GM18498 (cell line): ENCODE data around the gene AK4.

Experiments used
- ATAC-seq: cut with Tn5 transposase; IDR thresholded peaks from one replicate; pipeline ENCODE4 v1.9.1; 2021; ENCODE audit warnings: mild to moderate bottlenecking, moderate library complexity; ENCODE audit not compliant: unreplicated experiment

Gene AK4

DNA sequence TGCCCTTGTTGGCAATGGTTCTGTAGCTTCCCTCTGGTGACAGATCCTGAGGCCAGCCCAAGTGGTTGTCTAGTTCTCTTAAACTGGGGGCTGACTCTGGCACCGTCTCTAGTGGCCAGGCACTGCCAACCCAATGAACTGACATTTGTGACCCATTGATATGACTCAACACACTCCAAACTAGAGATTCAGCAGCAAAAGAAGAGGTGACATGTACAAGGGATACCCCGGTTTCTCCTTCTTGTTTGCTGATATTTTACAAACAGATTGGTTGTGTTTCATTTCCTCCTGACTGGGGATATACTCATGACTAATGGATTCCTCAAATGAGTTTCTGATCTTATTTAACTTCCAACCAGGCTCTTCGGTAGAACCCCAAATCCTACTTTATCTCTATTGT, 95.5 kb downstream of the AK4 start:
- ATAC-seq, result no peak

DNA sequence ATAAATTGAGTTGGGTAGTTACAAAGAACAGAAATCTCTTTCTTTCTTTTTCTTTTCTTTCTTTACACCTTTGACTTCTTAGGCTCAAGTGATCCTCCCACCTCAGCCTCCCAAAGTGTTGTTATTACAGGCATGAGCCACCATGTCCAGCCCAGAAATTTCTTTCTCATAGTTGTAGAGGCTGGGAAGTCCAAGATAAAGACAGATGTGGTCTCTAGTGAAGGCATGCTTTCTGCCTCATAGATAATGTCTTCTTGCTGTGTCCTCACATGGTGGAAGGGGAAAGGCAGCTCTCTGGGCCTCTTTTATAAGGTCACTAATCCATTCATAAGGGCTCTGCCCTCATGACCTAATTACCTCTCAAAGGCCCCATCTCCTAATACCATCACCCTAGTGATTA, 97.3 kb downstream of the AK4 start:
- ATAC-seq, result no peak

DNA sequence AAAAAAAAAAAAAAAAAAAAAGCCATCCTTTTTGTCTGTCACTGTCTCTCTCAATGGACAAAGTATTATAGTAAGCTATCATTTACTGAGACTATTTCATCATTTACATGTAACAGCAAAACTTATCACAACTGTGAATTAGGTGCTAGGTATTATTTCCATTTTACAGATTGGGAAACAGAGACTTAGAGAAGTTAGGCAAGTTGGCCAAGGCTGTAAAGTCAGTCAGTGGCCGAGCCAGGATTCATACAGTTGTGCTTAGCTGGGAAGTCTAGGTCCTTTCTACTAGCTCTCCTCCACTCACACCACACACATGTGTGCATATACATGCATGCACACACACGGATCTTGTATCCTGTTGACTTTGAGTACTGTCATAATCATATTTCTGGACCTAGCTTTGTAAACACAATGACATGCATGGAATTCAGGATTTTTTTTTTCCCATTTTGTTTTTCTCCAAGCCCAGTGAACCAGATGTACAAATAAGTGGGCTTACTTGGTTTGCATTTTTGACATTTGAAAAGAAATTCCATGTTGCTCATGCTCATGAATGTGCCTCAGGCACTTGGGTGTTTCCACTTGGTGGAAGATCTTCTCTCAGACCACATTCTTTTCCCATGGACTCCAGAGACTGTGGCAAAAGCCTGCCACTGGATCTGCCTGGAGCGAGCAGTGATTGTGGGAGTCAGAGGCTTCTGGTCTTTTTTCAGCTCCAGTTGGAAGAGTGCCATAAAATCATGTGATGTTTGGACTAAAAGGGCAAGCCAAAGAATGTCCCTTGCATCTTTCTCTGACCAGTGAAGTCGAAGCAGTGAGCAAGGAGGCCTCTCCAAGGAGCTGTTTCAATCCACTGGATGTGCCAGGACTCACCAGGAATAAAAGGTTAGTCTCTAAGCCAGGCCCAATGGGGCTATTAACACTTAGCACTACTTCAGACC, 99.7 kb downstream of the AK4 start:
- no peak for ATAC-seq

DNA sequence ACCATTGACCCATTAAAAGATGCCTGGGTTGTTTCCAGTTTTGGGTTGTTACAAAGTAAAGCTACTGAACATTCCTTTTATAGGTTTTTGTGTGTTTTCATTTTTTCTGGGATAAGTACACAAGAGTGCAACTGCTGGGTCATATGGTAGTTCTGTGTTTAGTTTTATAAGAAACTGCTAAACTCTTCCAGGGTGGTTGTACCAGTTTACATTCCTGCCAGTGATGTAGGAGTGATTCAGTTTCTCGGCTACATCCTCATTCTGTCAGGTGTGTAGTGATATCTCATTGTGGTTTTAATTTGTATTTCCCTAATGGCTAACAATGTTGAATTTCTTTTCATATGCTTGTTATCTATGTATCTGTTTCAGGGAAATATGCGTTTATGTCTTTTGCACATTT, 102.8 kb downstream of the AK4 start:
- no peak for ATAC-seq

DNA sequence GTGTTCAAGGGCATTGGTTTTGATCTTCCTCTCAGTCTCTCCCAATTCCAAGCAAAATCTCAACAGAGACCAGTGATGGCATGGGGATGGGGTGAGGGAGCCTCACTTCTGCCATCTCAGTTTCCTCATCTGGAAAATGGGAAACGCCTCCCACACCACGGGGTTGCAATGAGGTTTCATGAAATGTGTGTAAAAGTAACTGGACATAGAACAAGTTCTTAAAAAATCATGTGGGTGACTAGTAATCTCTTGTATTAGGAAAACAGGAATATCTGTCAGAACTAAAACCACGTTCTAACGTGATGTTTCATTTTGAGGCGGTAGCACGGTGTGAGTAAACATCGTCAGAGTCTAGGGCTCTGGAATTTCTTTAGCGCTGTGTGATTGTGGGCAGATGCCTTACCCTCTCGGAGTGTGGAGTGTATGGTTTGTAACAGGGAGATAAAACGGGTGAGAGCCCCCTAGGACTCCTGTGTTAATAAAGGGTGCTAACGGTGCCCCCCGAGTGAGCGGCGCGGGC, 105.9 kb downstream of the AK4 start:
- peak; percentile 37 for ATAC-seq

DNA sequence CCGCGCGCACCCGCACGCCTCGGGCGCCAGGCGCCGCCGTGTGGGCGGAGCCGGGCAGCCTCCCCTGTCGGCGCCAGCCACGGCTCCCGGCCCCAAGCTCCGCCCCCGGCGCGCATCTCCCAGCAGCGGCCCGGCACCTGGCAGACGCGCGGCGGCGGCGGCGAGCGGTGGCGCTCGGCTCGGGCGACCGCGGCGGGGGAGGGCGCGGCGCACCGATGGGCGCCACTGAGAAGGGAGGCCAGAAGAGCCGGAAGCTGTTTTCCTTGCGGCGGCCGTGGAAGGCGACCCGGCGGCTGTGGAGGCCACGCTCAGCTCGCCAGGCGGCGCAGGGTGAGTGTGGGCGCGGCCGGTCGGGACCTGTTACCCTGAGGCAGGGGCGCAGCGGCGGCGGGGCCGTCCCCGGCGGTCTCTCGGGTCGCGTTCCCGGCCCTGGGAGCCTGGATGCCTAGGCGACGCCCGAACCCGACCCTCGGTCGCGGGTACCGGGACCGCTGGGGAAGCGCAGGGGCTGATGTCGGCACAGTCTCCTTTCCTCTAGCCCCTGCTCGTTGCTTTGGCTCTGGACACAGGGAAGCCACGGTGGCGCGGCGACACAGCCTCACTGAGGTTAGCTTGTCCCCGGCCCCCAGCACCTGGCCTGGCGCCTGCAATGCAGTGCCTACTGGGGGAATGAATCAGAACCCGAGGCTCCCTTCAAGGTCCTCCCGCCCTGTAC, 106.5 kb downstream of the AK4 start:
- peak; percentile 99 for ATAC-seq

DNA sequence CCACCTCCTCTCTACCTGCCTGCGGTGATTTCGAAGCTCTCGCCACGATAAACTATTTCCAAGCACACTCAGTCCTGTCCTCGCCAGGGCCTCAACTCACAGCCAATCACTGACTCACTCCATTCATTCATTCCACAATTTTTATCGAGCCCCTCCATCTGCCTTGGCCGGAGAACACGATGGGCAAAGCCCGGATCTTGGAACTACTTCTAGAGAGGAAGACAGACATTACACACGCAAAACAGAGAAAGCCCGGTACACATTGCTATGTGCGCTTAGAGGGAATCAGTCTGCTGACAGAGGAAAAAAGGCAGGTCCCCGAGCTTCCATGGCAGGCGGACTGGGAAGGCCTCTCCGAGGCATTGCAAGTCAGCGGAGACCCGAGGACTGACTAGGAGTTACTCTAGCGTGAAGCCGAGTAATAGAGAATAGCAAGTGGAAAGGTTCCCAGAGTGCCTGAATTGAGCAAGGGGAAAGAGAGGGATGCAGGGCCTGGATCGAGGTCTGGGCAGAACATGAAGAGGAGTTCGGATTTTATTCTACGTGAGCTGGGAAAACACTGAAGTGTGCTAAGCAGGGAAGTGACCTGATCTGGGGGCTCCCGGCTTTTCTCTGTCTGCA, 107.1 kb downstream of the AK4 start:
- no peak for ATAC-seq

DNA sequence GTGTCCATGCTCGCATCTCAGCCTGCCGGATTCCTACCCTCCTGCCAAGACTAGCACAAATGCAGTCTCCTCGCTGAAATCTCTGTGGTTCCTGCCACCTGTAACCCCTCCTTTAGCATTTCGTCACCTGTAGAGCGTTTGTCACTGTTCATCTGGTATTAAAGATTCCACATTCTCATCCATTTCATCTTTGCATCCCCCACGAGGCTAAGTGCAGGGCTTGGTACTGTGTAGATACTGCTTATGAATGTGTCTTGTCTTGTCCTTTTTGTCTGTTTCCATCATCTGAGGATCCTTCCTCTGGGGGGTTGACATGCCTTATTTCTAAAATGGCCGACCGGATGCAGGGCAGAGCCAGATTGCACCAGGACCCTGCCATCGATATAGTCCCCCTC, 107.7 kb downstream of the AK4 start:
- ATAC-seq, result no peak

DNA sequence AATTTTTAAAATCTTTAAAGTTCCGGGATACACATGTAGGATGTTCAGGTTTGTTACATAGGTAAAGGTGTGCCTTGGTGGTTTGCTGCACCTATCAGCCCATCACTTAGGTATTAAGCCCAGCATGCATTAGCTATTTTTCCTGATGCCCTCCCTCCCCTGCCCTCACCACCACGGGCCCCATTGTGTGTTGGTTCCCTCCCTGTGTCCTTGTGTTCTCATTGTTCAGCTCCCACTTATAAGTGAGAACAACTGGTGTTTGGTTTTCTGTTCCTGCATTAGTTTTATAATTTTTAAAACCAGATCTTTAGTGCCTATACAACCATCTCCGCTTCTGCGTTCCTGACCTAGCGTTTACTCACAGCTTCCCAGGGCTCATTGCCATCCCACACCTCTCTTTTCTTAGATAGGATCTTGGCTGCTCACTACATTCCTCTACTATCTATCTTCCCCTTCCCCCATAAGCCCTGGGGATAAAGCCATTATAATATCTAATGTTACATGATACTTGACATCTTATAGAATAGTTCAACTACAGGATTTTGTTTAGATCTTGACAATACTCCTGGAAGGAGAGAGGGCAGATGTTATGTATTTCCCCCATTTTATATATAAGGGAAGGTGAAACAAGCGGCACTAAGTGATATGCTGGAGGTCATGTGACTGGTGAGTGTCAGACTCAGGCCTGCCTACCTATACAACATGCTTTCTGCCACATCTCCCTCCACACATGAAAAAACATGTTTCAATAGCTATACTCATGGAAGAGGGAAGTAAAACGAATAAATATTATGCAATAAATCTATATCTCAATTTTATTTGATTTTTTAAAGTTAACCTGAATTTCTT, 109.1 kb downstream of the AK4 start:
- ATAC-seq, result no peak

DNA sequence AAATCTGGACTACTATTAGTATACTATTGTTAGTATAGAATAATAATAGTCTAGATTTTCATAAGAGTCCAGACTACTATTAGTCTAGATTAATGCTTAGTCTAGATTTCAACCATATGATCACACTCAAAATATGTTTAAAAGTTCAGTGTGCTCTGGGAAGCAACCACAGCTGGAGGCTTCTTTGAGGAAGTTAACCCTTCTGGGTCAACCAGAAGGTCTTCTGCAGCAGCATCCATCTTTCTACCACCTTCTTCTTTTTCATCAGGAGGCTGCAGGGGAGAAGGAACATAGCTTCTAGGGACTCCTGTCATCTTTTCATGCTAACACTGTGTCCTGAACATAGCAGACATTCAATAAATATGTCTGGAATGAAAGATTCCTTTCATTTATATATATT, 110.1 kb downstream of the AK4 start:
- no peak for ATAC-seq

DNA sequence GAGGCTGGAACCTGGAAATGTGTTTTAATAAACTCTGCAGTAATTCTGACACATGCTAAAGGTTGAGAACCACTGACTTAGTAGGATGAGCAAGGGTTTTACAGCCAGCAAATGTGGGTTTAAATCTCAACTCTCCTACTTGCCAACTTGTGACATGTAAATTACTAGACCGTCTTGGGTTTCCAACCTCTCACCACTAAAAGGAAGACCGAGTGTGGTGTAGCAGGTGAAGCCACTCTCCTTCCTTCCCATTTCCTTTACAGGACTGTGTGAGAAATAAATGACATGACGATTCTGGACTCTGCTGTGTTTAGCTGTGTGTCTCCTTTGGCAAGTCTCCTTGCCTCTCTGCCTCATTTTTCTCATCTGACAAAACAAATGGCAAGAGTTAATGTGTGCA, 111.8 kb downstream of the AK4 start:
- no peak for ATAC-seq

DNA sequence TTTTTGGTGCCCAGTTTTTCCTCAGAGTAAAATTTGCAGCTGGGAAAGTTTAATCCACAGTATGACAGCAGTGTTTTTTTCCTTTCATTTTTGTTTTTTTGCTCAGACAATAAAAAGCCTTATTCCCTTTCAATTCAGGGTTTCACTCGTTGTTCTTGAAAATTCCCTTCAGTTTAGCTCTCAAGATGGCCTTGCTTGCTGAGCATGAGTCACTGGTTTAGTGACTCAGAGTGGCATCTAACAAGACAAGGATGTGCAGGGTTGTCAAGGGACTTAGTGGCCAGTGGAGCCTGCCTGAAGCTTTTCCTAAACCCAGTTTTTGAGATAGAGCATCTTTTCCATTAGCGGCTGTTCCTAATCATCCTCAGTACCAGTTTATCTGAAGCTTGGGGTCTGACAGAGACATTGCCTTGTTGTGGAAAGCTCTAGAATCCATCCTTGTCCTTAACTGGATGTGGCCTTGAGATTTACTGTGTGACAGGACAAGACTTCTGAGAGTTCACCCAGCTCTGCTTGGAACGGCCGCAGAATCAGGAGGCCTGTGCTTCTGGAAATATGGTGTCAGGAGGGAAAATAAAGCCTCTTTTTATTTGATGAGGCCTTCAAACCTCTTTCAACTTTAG, 113.0 kb downstream of the AK4 start:
- no peak for ATAC-seq

DNA sequence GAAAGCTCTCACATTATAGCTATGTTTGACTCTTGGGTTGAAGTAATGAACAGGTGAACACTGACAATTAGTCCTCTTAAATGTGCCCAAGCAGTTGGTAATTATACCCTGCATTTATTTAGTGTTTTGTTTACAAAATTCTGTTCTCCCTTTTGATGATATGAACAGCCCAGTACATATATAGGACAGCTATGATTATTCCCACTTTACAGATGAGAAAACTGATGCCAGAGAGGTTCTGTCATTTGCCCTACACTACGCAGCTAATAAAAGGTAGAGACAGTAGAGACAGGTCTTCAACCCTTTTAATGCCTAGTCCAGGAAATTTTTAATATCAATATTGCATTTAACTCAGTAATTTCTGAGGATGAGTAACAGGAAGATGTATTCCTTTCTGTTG, 115.3 kb downstream of the AK4 start:
- no peak for ATAC-seq

DNA sequence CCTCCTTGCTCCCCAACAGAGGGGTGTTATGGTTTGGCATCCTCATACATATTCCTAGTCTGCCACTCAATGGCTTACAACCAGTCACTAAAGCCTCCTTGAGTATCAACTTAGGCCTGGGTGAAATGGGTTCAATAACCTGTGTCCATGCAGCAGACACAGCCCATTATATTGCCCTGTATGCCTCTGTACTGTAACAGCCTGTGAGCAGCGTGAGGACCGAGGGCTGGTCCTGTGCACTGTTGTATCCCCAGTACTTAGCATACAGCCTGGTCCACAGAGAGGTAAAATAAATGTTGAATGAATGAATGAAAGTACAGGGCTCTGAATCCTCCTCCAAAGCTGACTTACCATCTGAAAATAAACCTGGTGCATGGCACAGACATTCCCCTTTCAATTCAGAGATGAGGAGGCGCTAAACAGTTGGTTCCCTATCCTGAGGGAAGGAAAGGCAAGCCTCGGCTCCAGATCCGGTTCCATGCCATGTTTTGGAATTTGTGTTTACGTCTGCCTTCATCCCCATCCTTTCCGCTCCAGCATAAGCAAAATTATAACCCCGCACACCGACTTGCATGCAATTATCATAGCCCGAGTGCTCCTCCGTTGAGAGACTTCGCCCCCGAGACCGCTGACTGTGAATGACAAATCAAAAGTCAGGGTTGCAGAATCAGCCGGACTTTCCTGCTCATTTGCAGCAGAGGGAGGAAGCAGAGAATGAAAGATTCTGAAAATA, 116.4 kb downstream of the AK4 start:
- no peak for ATAC-seq

DNA sequence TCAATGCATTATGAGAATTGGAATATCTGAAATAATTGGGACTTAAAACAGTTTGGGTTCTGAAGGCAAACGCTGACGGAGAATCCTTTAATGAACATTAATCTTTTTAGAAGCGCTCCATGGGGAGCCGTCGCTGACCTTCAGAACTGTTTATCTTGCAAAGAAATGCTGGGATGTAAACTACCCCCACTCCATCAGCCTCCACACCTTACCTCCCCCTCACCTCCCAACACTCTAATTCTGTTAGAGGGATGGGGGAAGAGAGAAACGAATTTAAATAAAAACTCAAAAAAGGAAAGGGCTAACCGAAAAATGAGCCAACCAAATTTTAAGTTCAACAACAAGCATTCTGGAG, 117.3 kb downstream of the AK4 start:
- no peak for ATAC-seq

DNA sequence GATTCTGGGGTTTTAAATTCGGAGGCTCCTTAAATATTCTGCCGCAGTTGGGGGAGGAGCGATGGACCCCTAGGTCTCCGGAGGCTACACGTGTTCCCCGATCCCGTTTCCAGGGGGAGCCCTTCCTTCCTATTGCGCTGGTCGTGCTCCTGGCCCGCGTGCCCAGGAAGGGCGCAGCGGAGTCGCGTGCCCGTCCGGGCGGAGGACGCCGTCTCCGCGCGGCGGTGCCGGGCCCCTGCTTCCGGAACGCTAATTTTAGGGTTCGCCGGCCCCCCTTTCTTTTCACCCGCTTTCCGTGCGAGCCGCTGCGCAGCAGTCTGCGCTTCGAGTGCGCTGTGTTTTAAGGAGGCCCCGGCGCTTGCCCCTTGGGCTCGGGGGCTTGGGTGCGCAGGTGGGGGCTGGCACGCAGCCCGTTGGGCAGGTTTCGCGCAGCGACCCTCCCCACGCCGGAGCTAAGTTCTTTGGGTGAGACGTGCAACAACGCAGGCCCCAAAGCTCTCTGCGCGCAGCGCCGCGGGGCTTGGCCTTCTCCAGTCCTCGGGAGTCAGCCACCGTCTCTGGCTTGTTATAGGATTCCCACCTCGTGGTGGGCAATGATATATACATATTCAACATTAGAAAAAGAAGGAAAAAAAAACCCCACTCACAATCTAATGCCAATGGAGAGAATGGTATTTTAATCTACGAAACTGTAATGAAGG, 117.8 kb downstream of the AK4 start:
- peak; percentile 67 for ATAC-seq

DNA sequence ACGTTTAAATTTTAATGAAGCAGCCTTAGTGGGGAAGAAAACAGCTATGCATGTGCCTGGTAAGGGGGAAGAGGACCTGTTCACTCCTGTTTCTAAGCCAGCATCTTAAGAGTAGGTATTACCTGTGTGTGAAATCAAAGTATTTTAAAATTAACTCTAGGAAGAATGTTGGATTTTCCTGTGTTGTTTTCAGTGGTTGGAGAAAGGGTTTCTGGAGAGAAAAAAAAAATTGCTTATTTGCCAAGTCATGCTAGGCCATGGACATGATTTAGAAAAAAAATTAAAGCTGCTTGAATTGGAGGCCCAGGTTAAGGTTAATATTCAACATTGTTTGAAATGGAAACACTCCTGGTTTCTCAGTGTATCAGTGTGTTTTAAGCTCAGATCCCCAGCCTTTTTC, 118.5 kb downstream of the AK4 start:
- ATAC-seq, result no peak

DNA sequence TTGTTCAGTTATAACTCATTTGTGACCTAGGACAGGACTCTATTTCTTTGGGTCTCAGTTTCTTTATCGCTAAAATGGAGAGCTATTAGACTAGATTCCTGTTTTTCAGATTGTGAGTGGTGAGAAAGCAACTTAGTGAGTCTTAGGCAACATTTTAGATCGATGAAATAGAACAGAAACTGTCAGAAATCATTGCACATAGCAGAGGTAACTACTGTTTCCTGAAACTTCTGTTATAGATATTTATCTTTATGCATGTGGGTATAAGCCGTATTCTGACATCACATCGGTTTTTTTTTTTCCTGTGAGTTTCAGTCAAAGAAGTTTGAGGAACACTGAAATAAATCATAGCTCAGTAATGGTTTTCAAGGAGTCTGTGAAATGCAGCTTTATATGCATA, 119.3 kb downstream of the AK4 start:
- no peak for ATAC-seq

DNA sequence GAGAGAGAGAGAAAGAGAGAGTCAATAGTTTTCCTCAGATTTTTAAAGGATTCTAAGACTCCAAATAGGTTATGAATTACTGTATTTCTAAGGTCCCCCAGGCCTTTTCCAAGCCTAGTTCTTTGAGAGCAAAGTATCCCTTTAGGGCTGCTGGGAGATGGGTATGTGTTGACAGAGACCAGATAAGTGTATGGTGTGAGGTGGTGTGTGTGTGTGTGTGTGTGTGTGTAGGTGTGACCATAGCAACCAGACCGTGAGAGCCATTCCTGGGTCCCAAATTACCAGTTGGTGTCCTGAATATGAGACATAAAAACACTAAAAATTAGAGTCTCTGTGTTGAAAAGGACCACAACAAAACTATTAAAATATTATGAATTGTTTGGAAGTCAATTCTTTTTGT, 119.7 kb downstream of the AK4 start:
- ATAC-seq, result no peak
